Activated T-cell treated with anti-CD3 and anti-CD28 coated beads, Interleukin-2, amount 50 U/mL, for 4 hours (primary cell): ENCODE data around the gene UGT1A6. TPM values are rescaled to one million over a fixed set of nuclear protein-coding genes. Genes with fewer than 3 reads are reported as not detected.
"Not testable (repeated sequence)": the region's sequence is repeated elsewhere in the genome, so short reads cannot be mapped to it uniquely, and the experiment has no call there.

Source experiments
- ATAC-seq, 2 donors: fragments of 200-7000 bp; cut with Tn5 transposase; one replicate each; pipeline ENCODE4 v1.10.0; 2021
- DNase-seq: peaks from one replicate; pipeline ENCODE4 v3.0.0-alpha.2; 2020
- H3K27me3 Mint-ChIP-seq: one replicate; pipeline ENCODE4 v1.8.0; 2021; ENCODE audit warnings: low read depth, mixed read lengths
- H3K36me3 Mint-ChIP-seq: one replicate; pipeline ENCODE4 v1.8.0; 2022; ENCODE audit warnings: mixed read lengths; ENCODE audit not compliant: insufficient read depth
- H3K4me1 Mint-ChIP-seq: one replicate; pipeline ENCODE4 v1.8.0; 2021; ENCODE audit warnings: low read depth, mixed read lengths
- H3K4me3 Mint-ChIP-seq: one replicate; pipeline ENCODE4 v1.8.0; 2021; ENCODE audit warnings: mild to moderate bottlenecking, moderate library complexity, mixed read lengths
- H3K9me3 Mint-ChIP-seq: one replicate; pipeline ENCODE4 v1.8.0; 2021; ENCODE audit warnings: mixed read lengths
- total RNA-seq, 3 donors: library from RNA; stranded (reverse); gene quantifications; one replicate each; pipeline ENCODE4 v1.2.1, GENCODE V29; 2021

Gene UGT1A6
- total RNA-seq: under 1 TPM in 1 of 3 donors, not detected in 2; 0.24 TPM

DNA sequence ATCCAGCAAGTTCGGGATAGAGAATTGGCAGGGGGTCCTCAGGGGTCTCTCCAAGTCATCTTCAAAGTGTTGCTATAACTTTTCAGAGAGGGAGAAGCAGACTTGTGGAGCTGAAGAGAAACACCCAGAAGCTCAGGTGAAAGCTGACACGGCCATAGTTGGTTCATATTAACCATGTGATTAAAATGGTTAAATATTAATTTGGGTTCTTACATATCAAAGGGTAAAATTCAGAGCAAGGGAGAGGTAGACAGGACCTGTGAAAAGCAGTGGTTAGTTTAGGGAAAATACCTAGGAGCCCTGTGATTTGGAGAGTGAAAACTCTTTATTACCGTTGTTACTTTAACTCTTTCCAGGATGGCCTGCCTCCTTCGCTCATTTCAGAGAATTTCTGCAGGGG is at the start of gene UGT1A6:
Gene UGT1A6, plus strand, starts transcription at position 243 of the 400 bp plus-strand sequence. Its CDS starts 115 bp downstream, at position 358.
- H3K27me3 Mint-ChIP-seq: peaks cover 10% of the 10 kb centered on the region
- DNase-seq (no peak), ATAC-seq (no peak)
- no peak within 1 kb of the TSS for H3K4me3 Mint-ChIP-seq
- H3K36me3 Mint-ChIP-seq: no peaks in the 10 kb centered on the region
- no peaks in the 10 kb centered on the region for H3K9me3 Mint-ChIP-seq
- H3K4me1 Mint-ChIP-seq: no peaks in the 10 kb centered on the region

DNA sequence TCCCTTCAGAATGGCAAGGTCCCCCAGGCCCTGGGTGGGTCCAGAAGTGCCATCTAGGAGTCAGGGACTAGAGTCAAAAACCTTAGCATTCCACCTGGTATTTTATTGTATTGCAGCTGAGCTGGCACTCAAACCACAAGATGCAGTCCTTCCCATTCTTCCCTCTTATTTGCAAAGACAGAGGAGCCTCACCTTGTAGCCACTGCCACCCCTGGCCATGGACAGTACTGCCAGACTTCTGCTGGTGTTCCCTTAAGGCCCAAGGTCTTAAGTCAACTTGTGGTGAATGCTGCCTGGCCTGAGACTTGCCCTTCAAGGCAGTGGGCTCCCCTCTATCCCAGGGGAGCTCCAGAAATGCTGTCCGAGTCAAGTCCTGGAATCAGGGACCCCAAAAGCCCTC is 49.6 kb upstream of the UGT1A6 start:
- H3K27me3 Mint-ChIP-seq: peaks cover 9% of the 10 kb centered on the region
- H3K4me3 Mint-ChIP-seq: no peak overlapping the region
- DNase-seq: no peak
- H3K36me3 Mint-ChIP-seq: no peaks in the 10 kb centered on the region
- peaks cover 12% of the 10 kb centered on the region for H3K9me3 Mint-ChIP-seq
- peaks cover 6% of the 10 kb centered on the region for H3K4me1 Mint-ChIP-seq
- ATAC-seq: no peak

DNA sequence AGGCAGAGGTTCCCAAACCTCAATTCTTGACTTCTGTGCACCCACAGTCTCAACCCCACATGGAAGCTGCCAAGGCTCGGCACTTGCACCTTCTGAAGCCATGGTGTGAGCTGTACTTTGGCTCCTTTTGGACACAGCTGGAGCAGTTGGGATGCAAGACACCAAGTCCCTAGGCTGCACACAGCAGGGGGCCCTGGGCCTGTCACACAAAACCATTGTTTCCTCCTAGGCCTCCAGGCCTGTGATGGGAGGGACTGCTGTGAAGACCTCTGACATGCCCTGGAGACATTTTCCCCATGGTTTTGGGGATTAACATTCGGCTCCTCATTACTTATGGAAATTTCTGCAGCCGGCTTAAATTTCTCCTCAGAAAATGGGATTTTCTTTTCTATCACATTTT is 46.7 kb upstream of the UGT1A6 start:
- Mint-ChIP-seq H3K27me3 (peaks cover 18% of the 10 kb centered on the region), H3K9me3 (peaks cover 12% of the 10 kb centered on the region)
- H3K36me3 Mint-ChIP-seq, ATAC-seq, H3K4me1 Mint-ChIP-seq, DNase-seq, H3K4me3 Mint-ChIP-seq: not testable (repeated sequence)

DNA sequence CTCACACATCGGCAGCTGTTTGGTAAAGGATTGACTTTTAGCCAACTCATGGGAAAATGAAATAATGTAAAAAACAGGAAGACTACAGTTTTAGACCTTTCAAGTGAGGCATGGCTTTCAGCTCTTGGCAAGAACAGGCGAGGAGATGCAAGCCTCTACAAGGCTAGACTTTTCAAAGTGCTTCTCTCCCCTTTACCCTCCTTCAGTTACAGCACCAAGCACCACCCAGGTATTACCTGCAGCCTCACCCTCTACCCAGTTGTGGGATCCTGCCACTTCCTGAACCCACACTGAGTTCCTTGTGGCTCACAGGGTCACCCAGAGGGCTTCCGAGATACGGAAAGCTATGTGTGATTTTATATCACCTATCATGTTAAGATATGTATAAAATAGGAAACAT is 41.7 kb upstream of the UGT1A6 start:
- H3K4me1 Mint-ChIP-seq: no peaks in the 10 kb centered on the region
- DNase-seq (no peak), ATAC-seq (no peak)
- peaks cover 8% of the 10 kb centered on the region for H3K9me3 Mint-ChIP-seq
- H3K36me3 Mint-ChIP-seq: no peaks in the 10 kb centered on the region
- H3K27me3 Mint-ChIP-seq: peaks cover 30% of the 10 kb centered on the region
- H3K4me3 Mint-ChIP-seq: no peak overlapping the region

DNA sequence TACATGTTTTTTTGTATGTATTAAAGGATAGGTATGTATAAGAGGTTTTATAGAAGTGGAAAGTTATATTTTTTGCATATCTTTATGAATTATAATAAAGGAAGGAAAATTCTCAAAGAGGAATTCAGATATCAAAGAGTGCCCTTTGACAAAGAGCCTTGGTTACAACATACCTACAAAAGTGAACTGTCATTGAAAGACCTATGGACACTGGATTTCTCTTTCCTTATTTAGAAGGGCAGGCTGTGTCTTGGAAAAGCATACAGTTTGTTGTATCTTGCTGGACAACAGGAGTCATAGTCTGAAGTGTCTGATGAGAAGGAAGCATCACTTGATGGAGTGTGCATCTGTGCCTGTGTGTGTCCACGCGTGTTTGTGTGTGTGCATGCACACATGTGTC is 41.3 kb upstream of the UGT1A6 start:
- H3K4me1 Mint-ChIP-seq: no peaks in the 10 kb centered on the region
- no peaks in the 10 kb centered on the region for H3K36me3 Mint-ChIP-seq
- H3K4me3 Mint-ChIP-seq: no peak overlapping the region
- H3K9me3 Mint-ChIP-seq: peaks cover 6% of the 10 kb centered on the region
- peaks cover 29% of the 10 kb centered on the region for H3K27me3 Mint-ChIP-seq
- ATAC-seq (no peak), DNase-seq (no peak)

DNA sequence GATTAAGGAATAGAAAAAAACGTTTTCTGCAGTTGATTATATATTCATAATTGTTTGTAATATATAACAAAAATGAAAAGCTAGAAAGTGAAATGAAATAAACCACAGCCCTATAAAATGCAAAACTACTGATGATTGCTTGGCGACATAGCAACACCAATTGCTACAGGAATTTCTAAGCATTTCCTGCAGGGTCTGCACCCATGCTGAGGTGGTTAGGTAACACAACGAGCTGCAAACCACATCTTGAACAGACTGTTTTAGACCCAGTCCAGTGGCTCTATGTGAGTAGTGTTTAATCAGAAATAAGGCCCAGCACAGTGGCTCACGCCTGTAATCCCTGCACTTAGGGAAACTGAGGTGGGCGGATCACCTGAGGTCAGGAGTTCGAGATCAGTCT is 38.2 kb upstream of the UGT1A6 start:
- H3K4me3 Mint-ChIP-seq: no peak overlapping the region
- H3K4me1 Mint-ChIP-seq: no peaks in the 10 kb centered on the region
- DNase-seq (no peak), ATAC-seq (no peak)
- no peaks in the 10 kb centered on the region for H3K36me3 Mint-ChIP-seq
- peaks cover 24% of the 10 kb centered on the region for H3K27me3 Mint-ChIP-seq
- H3K9me3 Mint-ChIP-seq: no peaks in the 10 kb centered on the region

DNA sequence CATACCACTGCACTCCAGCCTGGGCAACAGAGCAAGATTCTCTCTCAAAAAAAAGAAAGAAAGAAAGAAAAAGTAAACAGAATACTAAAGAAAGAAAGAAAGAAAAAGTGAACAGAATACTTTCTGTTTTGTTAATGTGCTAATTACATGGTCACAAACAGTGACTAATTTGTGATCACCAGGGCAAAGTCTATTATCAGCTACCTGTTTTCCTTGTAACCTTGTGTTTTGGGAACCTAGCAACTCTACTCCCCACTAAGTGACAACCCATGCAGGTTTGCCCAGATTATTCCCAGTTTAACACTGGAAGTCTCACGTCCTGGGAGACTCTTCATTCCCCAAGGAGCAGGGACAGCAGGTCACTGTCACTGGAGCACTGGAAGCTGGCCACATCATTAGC is 37.6 kb upstream of the UGT1A6 start:
- Mint-ChIP-seq H3K36me3 (no peaks in the 10 kb centered on the region), H3K27me3 (peaks cover 27% of the 10 kb centered on the region), H3K9me3 (no peaks in the 10 kb centered on the region), H3K4me1 (no peaks in the 10 kb centered on the region), H3K4me3 (no peak overlapping the region)
- DNase-seq (no peak), ATAC-seq (no peak)

DNA sequence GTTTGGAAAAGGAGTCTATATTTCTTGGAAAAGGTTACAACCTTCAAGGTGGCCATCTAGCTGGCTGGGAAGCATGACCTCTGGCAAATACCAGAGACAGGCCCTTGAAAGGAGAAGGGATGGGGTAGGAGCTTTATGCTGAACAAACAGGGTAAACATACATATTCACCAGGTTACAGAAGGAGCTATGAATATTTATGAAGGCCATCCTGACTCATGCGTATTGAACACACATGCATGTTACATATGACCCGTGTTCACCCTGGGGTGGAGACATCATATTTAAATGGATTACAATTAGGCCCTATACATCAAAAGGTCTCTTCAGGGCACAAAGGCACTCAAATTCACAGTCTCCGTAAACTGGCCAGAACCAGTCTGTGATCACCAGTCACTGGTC is 36.7 kb upstream of the UGT1A6 start:
- H3K9me3 Mint-ChIP-seq, H3K4me1 Mint-ChIP-seq, ATAC-seq, H3K36me3 Mint-ChIP-seq, H3K4me3 Mint-ChIP-seq, DNase-seq: not testable (repeated sequence)
- peaks cover 21% of the 10 kb centered on the region for H3K27me3 Mint-ChIP-seq

DNA sequence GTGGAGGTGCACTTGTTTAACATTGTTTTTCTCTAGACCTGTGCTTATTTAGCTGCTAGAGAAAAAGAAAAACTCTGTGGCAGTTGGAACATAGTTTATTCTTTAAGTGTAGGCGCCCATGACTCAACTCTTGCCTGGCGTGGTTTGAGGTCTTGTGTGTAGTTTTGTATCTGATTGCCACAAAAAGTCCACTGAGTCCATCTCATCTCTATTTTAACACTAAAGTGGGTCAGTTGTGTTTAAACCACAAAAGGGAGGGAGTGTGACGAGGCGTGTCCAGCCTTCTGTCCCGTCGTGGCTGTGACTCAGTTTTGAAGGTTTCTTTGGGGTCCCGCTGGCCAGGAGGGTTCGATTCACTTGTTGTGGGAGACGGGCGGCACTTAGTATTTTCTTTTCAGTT is 36.2 kb upstream of the UGT1A6 start:
- ATAC-seq (no peak), DNase-seq (no peak)
- Mint-ChIP-seq H3K36me3 (no peaks in the 10 kb centered on the region), H3K9me3 (no peaks in the 10 kb centered on the region), H3K4me3 (no peak overlapping the region), H3K27me3 (peaks cover 24% of the 10 kb centered on the region), H3K4me1 (no peaks in the 10 kb centered on the region)

DNA sequence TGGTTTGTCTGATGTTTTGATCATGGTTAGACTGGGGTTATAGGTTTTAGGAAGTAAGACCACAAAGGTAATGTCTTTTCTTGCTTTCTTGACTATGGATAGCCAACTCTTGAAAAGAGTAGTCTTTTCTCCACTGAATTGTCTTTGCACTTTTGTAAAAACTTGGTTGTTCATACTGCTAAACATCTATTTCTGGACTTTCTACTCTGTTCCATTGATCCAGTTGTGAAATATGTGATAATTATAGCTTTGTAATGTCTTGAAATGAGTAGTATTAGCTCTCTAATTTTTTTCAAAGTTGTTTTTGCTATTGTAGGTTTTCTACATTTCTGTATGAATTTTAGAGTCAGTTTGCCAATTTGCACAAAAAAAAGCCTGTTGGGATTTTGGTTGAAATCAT is 34.1 kb upstream of the UGT1A6 start:
- Mint-ChIP-seq H3K4me3 (no peak overlapping the region), H3K4me1 (no peaks in the 10 kb centered on the region), H3K27me3 (peaks cover 30% of the 10 kb centered on the region), H3K9me3 (no peaks in the 10 kb centered on the region), H3K36me3 (no peaks in the 10 kb centered on the region)
- no peak for DNase-seq
- ATAC-seq: no peak

DNA sequence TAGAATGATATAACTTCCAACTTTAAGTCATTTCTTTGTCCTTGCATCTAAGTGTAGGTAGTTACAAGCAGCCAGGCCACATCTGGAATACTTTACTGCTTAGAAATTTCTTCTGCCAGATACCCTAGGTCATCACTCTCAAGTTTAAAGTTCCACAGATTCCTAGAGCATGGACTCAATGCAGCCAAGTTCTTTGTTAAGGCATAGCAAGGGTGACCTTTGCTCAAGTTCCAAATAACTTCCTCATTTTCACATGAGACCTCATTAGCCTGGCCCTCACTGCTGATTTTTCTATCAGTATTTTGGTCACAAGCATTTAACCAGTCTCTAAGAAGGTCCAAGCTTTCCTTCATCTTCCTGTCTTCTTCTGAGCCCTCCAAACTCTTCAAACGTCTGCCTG is 28.8 kb upstream of the UGT1A6 start:
- no peak overlapping the region for H3K4me3 Mint-ChIP-seq
- peaks cover 5% of the 10 kb centered on the region for H3K9me3 Mint-ChIP-seq
- H3K36me3 Mint-ChIP-seq: no peaks in the 10 kb centered on the region
- DNase-seq (no peak), ATAC-seq (no peak)
- H3K4me1 Mint-ChIP-seq: no peaks in the 10 kb centered on the region
- H3K27me3 Mint-ChIP-seq: peaks cover 40% of the 10 kb centered on the region

DNA sequence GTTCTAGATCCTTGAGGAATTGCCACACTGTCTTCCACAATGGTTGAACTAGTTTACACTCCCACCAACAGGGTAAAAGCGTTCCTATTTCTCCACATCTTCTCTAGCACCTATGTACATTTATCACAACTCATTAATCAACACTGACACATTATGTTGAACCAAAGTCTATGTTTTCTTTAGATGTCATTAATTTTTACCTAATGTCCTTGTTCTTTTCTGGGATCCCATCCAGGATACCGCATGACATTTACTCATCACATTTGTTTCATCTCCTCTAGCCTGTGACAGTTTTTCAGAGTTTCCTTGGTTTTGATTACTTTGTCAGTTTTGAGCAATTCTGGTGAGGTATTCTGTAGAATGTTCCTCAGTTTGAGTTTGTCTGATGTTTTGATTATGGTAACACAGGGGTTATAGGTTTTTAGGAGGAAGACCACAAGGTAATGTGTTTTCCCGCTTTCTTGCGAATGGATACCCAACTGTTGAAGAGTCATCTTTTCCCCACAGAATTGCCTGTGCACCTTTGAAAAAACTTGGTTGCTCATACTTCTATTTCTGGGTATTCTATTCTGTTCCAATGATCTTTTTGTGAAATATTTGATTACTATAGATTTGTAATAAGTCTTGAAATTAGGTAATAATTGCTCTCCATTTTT is 24.0 kb upstream of the UGT1A6 start:
- no peak overlapping the region for H3K4me3 Mint-ChIP-seq
- ATAC-seq (no peak), DNase-seq (no peak)
- no peaks in the 10 kb centered on the region for H3K4me1 Mint-ChIP-seq
- peaks cover 5% of the 10 kb centered on the region for H3K9me3 Mint-ChIP-seq
- H3K36me3 Mint-ChIP-seq: no peaks in the 10 kb centered on the region
- H3K27me3 Mint-ChIP-seq: peaks cover 38% of the 10 kb centered on the region

DNA sequence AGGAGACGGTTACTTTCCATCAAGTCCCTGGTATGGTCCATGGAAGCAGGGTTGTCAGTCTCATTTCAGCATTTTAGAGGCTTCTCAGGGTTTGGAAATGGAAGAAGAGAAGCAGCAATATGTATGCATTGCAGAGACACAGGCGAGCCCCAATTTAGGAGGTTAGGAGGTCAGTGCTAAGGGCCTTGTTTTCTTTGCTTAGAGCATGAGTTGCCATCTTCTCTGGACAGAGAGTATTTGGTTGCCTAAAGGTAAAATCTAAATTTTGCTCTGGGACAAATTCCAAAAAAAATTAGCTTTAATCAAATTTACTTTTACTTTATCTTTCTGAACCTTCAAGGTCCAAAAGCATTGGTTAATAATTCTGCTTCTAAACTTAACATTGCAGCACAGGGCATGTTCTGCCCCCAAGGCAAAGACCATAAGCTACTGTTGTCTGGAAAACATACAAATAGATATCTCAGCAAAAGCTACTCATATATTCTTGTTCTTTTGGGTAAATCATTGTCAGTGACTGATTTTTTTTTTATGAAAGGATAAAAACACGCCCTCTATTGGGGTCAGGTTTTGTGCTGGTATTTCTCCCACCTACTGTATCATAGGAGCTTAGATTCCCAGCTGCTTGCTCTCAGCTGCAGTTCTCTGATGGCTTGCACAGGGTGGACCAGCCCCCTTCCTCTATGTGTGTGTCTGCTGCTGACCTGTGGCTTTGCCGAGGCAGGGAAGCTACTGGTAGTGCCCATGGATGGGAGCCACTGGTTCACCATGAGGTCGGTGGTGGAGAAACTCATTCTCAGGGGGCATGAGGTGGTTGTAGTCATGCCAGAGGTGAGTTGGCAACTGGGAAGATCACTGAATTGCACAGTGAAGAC is 21.2 kb upstream of the UGT1A6 start, which contains the start of gene UGT1A9:
Gene UGT1A9, plus strand, starts transcription at position 609 of the 872 bp plus-strand sequence. Its CDS starts 37 bp downstream, at position 646.
- Mint-ChIP-seq H3K4me1 (no peaks in the 10 kb centered on the region), H3K9me3 (peaks cover 5% of the 10 kb centered on the region), H3K4me3 (no peak within 1 kb of the TSS), H3K36me3 (no peaks in the 10 kb centered on the region), H3K27me3 (peaks cover 35% of the 10 kb centered on the region)
- DNase-seq: no peak
- no peak for ATAC-seq

DNA sequence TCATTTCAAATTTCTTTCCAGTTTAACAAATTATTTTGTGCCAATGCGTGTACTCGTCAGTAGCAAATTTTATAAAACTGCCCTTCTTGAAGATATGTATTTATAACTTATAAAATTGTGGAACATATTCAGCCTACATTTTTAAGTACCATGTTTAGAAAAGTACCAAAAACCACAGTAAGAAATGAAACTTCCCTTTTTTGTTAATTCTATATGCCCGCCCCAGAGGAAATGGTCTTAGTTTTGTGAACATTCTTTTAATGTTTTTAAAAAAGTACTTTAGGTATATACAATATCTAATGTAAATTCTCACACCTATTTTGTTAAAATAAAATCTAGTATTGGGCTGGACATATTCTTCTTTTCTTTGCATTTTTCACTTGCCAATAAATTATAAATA is 19.8 kb upstream of the UGT1A6 start:
- Mint-ChIP-seq H3K9me3 (peaks cover 5% of the 10 kb centered on the region), H3K27me3 (peaks cover 38% of the 10 kb centered on the region), H3K36me3 (no peaks in the 10 kb centered on the region), H3K4me1 (no peaks in the 10 kb centered on the region), H3K4me3 (no peak overlapping the region)
- DNase-seq (no peak), ATAC-seq (no peak)

DNA sequence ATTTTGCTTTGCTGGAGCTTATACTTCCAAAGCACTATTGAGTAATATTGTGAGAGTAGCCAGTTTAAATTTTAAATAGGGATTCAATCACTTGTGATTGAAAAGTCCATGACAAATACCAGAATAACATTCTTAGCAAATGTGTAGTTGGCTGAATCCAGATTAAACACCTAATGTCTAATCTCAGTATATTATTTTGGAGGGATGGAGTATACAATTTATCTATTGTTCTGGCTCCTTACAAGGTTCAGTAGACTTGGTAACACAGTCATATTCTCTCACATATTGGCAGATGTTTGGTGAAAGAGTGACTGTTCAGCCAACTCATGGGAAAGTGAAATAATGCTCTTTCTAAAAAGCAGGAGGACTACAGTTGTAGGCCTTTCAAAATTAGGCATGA is 18.8 kb upstream of the UGT1A6 start:
- Mint-ChIP-seq H3K4me3 (no peak overlapping the region), H3K27me3 (peaks cover 34% of the 10 kb centered on the region), H3K4me1 (no peaks in the 10 kb centered on the region), H3K9me3 (peaks cover under 1% of the 10 kb centered on the region), H3K36me3 (no peaks in the 10 kb centered on the region)
- ATAC-seq: no peak
- DNase-seq: no peak
